ENCODE data around the gene GNA12.
"Not testable (repeated sequence)": the region's sequence is repeated elsewhere in the genome, so short reads cannot be mapped to it uniquely, and the experiment has no call there.

GNA12 gene

GRCh38 chr7:2738766-2739549, 105.2 kb downstream of the GNA12 start:
- H3K4me2 ChIP-seq (ENCODE audit: low read depth, low read length, poor library complexity, severe bottlenecking), result no peak overlapping the region
- H3F3A ChIP-seq (ENCODE audit: insufficient read depth), result no peaks in the 10 kb centered on the region
- H3K4me3 ChIP-seq (ENCODE audit: insufficient read depth, low read length, poor library complexity, severe bottlenecking), result no peak overlapping the region

DNA sequence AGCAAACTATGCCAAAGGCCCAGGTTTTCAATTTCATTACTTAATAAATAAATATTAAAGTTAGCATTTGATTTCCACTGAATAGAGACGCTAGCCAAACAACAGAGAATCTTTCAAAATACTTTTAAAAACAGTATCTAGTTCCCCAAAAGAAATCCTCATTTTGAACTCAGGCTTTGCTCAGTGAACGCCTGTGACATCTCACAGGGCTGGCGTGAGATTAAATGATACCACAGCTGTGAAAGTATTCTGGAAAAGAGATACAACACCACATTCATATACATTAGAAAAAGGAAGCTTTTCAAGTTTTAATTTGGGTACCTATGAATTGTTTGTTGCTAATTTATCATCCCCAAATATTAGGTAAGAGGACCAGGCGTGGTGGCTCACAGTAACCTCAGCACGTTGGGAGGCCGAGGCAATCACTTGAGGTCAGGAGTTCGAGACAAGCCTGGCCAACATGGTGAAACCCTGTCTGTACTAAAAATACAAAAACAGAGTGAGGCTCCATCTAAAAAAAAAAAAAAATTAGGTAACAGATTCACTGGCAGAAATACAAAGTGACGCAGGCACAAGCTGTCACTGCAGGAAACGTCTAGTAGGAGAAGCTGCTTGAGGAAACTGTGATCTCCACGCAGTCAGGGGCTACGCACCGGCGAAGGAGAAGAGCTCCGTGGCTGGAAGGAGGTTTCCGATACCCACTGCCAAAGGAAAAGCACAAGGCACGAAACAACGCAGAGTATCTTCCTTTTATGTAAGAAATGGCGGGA, 106.2 kb downstream of the GNA12 start:
- no peak overlapping the region for H3K27ac ChIP-seq (ENCODE audit: low read depth, low read length)
- H3K9me2 ChIP-seq (replicated peaks; ENCODE audit: insufficient read depth, low read length), result no peaks in the 10 kb centered on the region
- no peak overlapping the region for H3K9ac ChIP-seq (ENCODE audit: low read length)
- no peak for TF ChIP-seq CTCF (IDR thresholded peaks at IDR 0.05; ENCODE audit: insufficient read depth, low read length, poor library complexity, severe bottlenecking)
- TF ChIP-seq EZH2phosphoT487 (conservative IDR thresholded peaks at IDR 0.05; ENCODE audit: low read length), result no peak
- H3K79me2 ChIP-seq (ENCODE audit: insufficient read depth, low read length), result no peaks in the 10 kb centered on the region
- no peaks in the 10 kb centered on the region for H3F3A ChIP-seq (ENCODE audit: insufficient read depth)
- no peak overlapping the region for H2AFZ ChIP-seq (ENCODE audit: low read depth, low read length, severe bottlenecking)
- no peaks in the 10 kb centered on the region for H3K36me3 ChIP-seq (ENCODE audit: low read length)
- no peak overlapping the region for H3K4me2 ChIP-seq (ENCODE audit: low read depth, low read length, poor library complexity, severe bottlenecking)
- H3K9me3 ChIP-seq (ENCODE audit: insufficient read depth, low read length), result no peaks in the 10 kb centered on the region
- H3K27me3 ChIP-seq (ENCODE audit: low read length), result no peaks in the 10 kb centered on the region
- H3K4me3 ChIP-seq (ENCODE audit: insufficient read depth, low read length, poor library complexity, severe bottlenecking), result no peak overlapping the region
- H4K20me1 ChIP-seq (ENCODE audit: low read depth, low read length), result no peaks in the 10 kb centered on the region

More at GRCh38 chr7:2738766-2739549, 105.2 kb downstream of the GNA12 start:
- TF ChIP-seq EZH2phosphoT487 (conservative IDR thresholded peaks at IDR 0.05; ENCODE audit: low read length) (no peak), CTCF (IDR thresholded peaks at IDR 0.05; ENCODE audit: insufficient read depth, low read length, poor library complexity, severe bottlenecking) (no peak)
- no peaks in the 10 kb centered on the region for H3K9me2 ChIP-seq (replicated peaks; ENCODE audit: insufficient read depth, low read length)
- no peaks in the 10 kb centered on the region for H3K36me3 ChIP-seq (ENCODE audit: low read length)
- H3K27ac ChIP-seq (ENCODE audit: low read depth, low read length), result no peak overlapping the region
- H3K9me3 ChIP-seq (ENCODE audit: insufficient read depth, low read length), result no peaks in the 10 kb centered on the region
- H3K79me2 ChIP-seq (ENCODE audit: insufficient read depth, low read length), result no peaks in the 10 kb centered on the region
- no peak overlapping the region for H2AFZ ChIP-seq (ENCODE audit: low read depth, low read length, severe bottlenecking)
- no peak overlapping the region for H3K9ac ChIP-seq (ENCODE audit: low read length)
- H4K20me1 ChIP-seq (ENCODE audit: low read depth, low read length), result no peaks in the 10 kb centered on the region
- no peaks in the 10 kb centered on the region for H3K27me3 ChIP-seq (ENCODE audit: low read length)

DNA sequence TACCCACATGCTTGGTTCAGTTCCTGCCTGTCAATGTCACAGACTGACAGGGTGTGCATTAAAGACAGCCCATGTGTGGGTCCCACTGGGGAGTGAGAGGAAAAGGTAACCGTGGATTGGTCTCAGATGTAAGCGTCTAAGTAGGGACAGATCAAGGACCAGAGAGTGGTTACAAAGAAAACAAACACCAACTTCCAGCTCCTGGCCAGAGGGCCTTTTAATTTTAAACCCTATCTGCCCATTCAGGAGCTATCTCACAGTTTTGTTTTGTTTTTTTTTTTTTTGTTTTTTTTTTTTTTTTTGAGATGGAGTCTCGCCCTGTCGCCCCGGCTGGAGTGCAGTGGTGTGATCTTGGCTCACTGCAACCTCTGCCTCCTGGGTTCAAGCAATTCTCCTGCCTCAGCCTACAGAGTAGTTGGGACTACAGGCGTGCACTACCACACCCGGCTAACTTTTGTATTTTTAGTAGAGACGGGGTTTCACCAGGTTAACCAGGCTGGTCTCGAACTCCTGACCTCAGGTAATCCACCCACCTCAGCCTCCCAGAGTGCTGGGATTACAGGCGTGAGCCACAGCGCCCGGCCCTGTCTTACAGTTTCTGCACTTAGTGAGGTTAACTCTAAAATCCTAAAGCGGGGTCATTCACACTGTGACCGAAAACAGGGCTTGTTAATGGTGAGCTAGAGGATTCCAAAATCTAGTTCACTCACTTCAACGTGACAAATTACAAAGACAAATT, 106.9 kb downstream of the GNA12 start:
- H4K20me1 ChIP-seq (ENCODE audit: low read depth, low read length); H3K4me3 ChIP-seq (ENCODE audit: insufficient read depth, low read length, poor library complexity, severe bottlenecking); H3K4me2 ChIP-seq (ENCODE audit: low read depth, low read length, poor library complexity, severe bottlenecking); H3K9me3 ChIP-seq (ENCODE audit: insufficient read depth, low read length); H3K9me2 ChIP-seq (replicated peaks; ENCODE audit: insufficient read depth, low read length); H3K27me3 ChIP-seq (ENCODE audit: low read length); H3K36me3 ChIP-seq (ENCODE audit: low read length); H3K79me2 ChIP-seq (ENCODE audit: insufficient read depth, low read length); H3K9ac ChIP-seq (ENCODE audit: low read length); H3F3A ChIP-seq (ENCODE audit: insufficient read depth); H2AFZ ChIP-seq (ENCODE audit: low read depth, low read length, severe bottlenecking); H3K27ac ChIP-seq (ENCODE audit: low read depth, low read length): not testable (repeated sequence)

All from SU-DHL-6 (cell line).